ENCODE results near the gene NDUFC2.
"Not testable (repeated sequence)": the region's sequence is repeated elsewhere in the genome, so short reads cannot be mapped to it uniquely, and the experiment has no call there.

The NDUFC2 gene

GRCh38 chr11:78080818-78081495 lies 1.3 kb upstream of the NDUFC2 start:
- no peak for TF ChIP-seq CTCF (IDR thresholded peaks at IDR 0.05; ENCODE audit: control extremely low read depth, extremely low read depth, low read depth, missing control alignments)
- DNase-seq (ENCODE audit: extremely low spot score), result no peak
- POLR2A ChIA-PET, result no interaction called here
- CTCF ChIA-PET, result no interaction called here

GRCh38 chr11:78080084-78080817 lies 589 bp upstream of the NDUFC2 start:
- CTCF ChIA-PET, result interaction anchor here (0.6 kb wide), 1 partner anchor 34 kb away, joined by 3 read pairs; no protein-coding TSS in a partner anchor

GRCh38 chr11:78078218-78079167 lies 1.2 kb downstream of the NDUFC2 start:
- ChIA-PET POLR2A (interaction anchor here (0.5 to 0.9 kb wide), 3 partner anchors 10 to 84 kb away, joined by 3 to 4 read pairs (median 3); no protein-coding TSS in a partner anchor), CTCF (interaction anchor here (0.7 to 1.8 kb wide), 12 partner anchors 10 to 476 kb away, joined by 3 to 6 read pairs (median 3); partner anchors contain the start of gene INTS4)
- DNase-seq (ENCODE audit: extremely low spot score), result no peak
- no peak for TF ChIP-seq CTCF (IDR thresholded peaks at IDR 0.05; ENCODE audit: control extremely low read depth, extremely low read depth, low read depth, missing control alignments)

More at GRCh38 chr11:78080084-78080817, 589 bp upstream of the NDUFC2 start:
- POLR2A ChIA-PET, result no interaction called here
- no peak for TF ChIP-seq CTCF (IDR thresholded peaks at IDR 0.05; ENCODE audit: control extremely low read depth, extremely low read depth, low read depth, missing control alignments)
- no peak for DNase-seq (ENCODE audit: extremely low spot score)

- DNase-seq (ENCODE audit: extremely low spot score), result not testable (repeated sequence)
- CTCF ChIA-PET, result interaction anchor here (0.8 to 1.8 kb wide), 9 partner anchors 11 to 384 kb away, joined by 3 to 6 read pairs (median 3); partner anchors contain the start of gene INTS4
- POLR2A ChIA-PET, result interaction anchor here (0.5 kb wide), 1 partner anchor 32 kb away, joined by 3 read pairs; no protein-coding TSS in a partner anchor
These were observed 2.1 kb downstream of the NDUFC2 start for GRCh38 chr11:78077592-78077991.

- no peak for TF ChIP-seq CTCF (IDR thresholded peaks at IDR 0.05; ENCODE audit: control extremely low read depth, extremely low read depth, low read depth, missing control alignments)
- ChIA-PET POLR2A (no interaction called here), CTCF (interaction anchor here (0.9 to 1.8 kb wide), 10 partner anchors 9 to 383 kb away, joined by 3 to 8 read pairs (median 4); partner anchors contain the start of gene INTS4)
- DNase-seq (ENCODE audit: extremely low spot score), result no peak
These were observed 2.8 kb downstream of the NDUFC2 start for GRCh38 chr11:78076733-78077403.

GRCh38 chr11:78074756-78075155 lies 4.9 kb downstream of the NDUFC2 start:
- TF ChIP-seq CTCF (IDR thresholded peaks at IDR 0.05; ENCODE audit: control extremely low read depth, extremely low read depth, low read depth, missing control alignments), result no peak
- DNase-seq (ENCODE audit: extremely low spot score), result no peak
- POLR2A ChIA-PET, result no interaction called here
- CTCF ChIA-PET, result no interaction called here
